LNCAP (cell line): ENCODE data around the gene LAMA2.

Source experiments
- CTCF ChIP-seq: fragments of 450-650 bp; IDR thresholded peaks from 2 replicates; pipeline ENCODE4 v1.5.1; 2017; ENCODE audit warnings: mild to moderate bottlenecking

LAMA2 gene

GRCh38 chr6:129009851-129010250, 126.9 kb downstream of the LAMA2 start:
- no peak for TF ChIP-seq CTCF

- TF ChIP-seq CTCF: no peak
Measured at GRCh38 chr6:129014302-129014701, 131.4 kb downstream of the LAMA2 start.

- TF ChIP-seq CTCF: no peak
Measured at GRCh38 chr6:129015721-129016120, 132.8 kb downstream of the LAMA2 start.

- no peak for TF ChIP-seq CTCF
Measured at GRCh38 chr6:129016844-129017243, 133.9 kb downstream of the LAMA2 start.

GRCh38 chr6:129022011-129022553, 139.1 kb downstream of the LAMA2 start:
- TF ChIP-seq CTCF: no peak

- TF ChIP-seq CTCF: no peak
Measured at GRCh38 chr6:129026601-129027000, 143.7 kb downstream of the LAMA2 start.

- no peak for TF ChIP-seq CTCF
Measured at GRCh38 chr6:129029778-129030177, 146.8 kb downstream of the LAMA2 start.

GRCh38 chr6:129030215-129030614, 147.3 kb downstream of the LAMA2 start:
- no peak for TF ChIP-seq CTCF
